ENCODE data around the gene ADGRV1.
"Not testable (repeated sequence)": the region's sequence is repeated elsewhere in the genome, so short reads cannot be mapped to it uniquely, and the experiment has no call there.

ADGRV1 gene

GRCh38 chr5:90571147-90571773 is 12.7 kb downstream of the ADGRV1 start:
- DNase-seq (ENCODE audit: extremely low read depth, low read depth), result no peak
- TF ChIP-seq CTCF (IDR thresholded peaks at IDR 0.05; ENCODE audit: low read depth, low read length), result no peak

- no peak for DNase-seq (ENCODE audit: extremely low read depth, low read depth)
- no peak for TF ChIP-seq CTCF (IDR thresholded peaks at IDR 0.05; ENCODE audit: low read depth, low read length)
Measured at GRCh38 chr5:90575712-90576111, 17.1 kb downstream of the ADGRV1 start.

- not testable (repeated sequence) for DNase-seq (ENCODE audit: extremely low read depth, low read depth)
Measured at GRCh38 chr5:90576566-90576965, 18.0 kb downstream of the ADGRV1 start.

GRCh38 chr5:90579905-90580304 is 21.3 kb downstream of the ADGRV1 start:
- not testable (repeated sequence) for DNase-seq (ENCODE audit: extremely low read depth, low read depth)

- DNase-seq (ENCODE audit: extremely low read depth, low read depth), result no peak
- TF ChIP-seq CTCF (IDR thresholded peaks at IDR 0.05; ENCODE audit: low read depth, low read length), result no peak
Measured at GRCh38 chr5:90581956-90582355, 23.4 kb downstream of the ADGRV1 start.

GRCh38 chr5:90585337-90585986 is 26.9 kb downstream of the ADGRV1 start:
- no peak for DNase-seq (ENCODE audit: extremely low read depth, low read depth)
- no peak for TF ChIP-seq CTCF (IDR thresholded peaks at IDR 0.05; ENCODE audit: low read depth, low read length)

GRCh38 chr5:90586469-90586868 is 27.9 kb downstream of the ADGRV1 start:
- no peak for DNase-seq (ENCODE audit: extremely low read depth, low read depth)
- TF ChIP-seq CTCF (IDR thresholded peaks at IDR 0.05; ENCODE audit: low read depth, low read length), result no peak

- no peak for DNase-seq (ENCODE audit: extremely low read depth, low read depth)
- TF ChIP-seq CTCF (IDR thresholded peaks at IDR 0.05; ENCODE audit: low read depth, low read length), result no peak
Measured at GRCh38 chr5:90590170-90590569, 31.6 kb downstream of the ADGRV1 start.

GRCh38 chr5:90593083-90593482 is 34.5 kb downstream of the ADGRV1 start:
- DNase-seq (ENCODE audit: extremely low read depth, low read depth), result not testable (repeated sequence)

GRCh38 chr5:90595766-90596165 is 37.2 kb downstream of the ADGRV1 start:
- not testable (repeated sequence) for DNase-seq (ENCODE audit: extremely low read depth, low read depth)

Measured in AG09319 (cell line).